SK-N-SH (cell line): ENCODE results near the gene WDFY2. TPM values are rescaled to one million over a fixed set of nuclear protein-coding genes. Genes with fewer than 3 reads are reported as not detected.

ENCODE experiments used
- CHD2 ChIP-seq: fragments of 150-350 bp; IDR thresholded peaks from 2 replicates; pipeline ENCODE4 v1.6.1; 2018; ENCODE audit warnings: low read length; ENCODE audit not compliant: partially characterized antibody
- ELF1 ChIP-seq: IDR thresholded peaks from 2 replicates; pipeline ENCODE4 v1.4.0; 2012
- EP300 ChIP-seq, 2 experiments: IDR thresholded peaks; 2 replicates each; pipeline versions ENCODE4 v1.4.0 to v1.6.1; 2012; ENCODE audit warnings: borderline replicate concordance in 1 of 2, low read depth in 1 of 2, low read length in 1 of 2
- EZH2phosphoT487 ChIP-seq: fragments of 200-600 bp; sonication (generic); IDR thresholded peaks from 2 replicates; pipeline ENCODE4 v1.6.1; 2017; ENCODE audit warnings: low read depth, mixed run types, mild to moderate bottlenecking, antibody characterized with exemption, moderate library complexity, borderline replicate concordance
- FOSL2 ChIP-seq: IDR thresholded peaks from 2 replicates; pipeline ENCODE4 v1.4.0; 2012; ENCODE audit warnings: low read depth, mild to moderate bottlenecking, moderate library complexity, borderline replicate concordance
- POLR2AphosphoS5 ChIP-seq: IDR thresholded peaks from 2 replicates; pipeline ENCODE4 v1.6.1; 2012; ENCODE audit warnings: low read depth, low read length
- RAD21 ChIP-seq: IDR thresholded peaks from 2 replicates; pipeline ENCODE4 v1.6.1; 2012; ENCODE audit warnings: mild to moderate bottlenecking, low read length
- RXRA ChIP-seq: IDR thresholded peaks from 2 replicates; pipeline ENCODE4 v1.4.0; 2012; ENCODE audit warnings: low read depth, mild to moderate bottlenecking, borderline replicate concordance
- SIN3A ChIP-seq: IDR thresholded peaks from 2 replicates; pipeline ENCODE4 v1.6.1; 2012; ENCODE audit warnings: low read depth, mild to moderate bottlenecking, low read length, moderate library complexity, borderline replicate concordance
- SMC3 ChIP-seq: IDR thresholded peaks from 2 replicates; pipeline ENCODE4 v1.6.1; 2012; ENCODE audit warnings: low read depth, low read length, improper control_type of control experiment
- TAF1 ChIP-seq: IDR thresholded peaks from 2 replicates; pipeline ENCODE4 v1.6.1; 2012; ENCODE audit warnings: low read depth, mild to moderate bottlenecking, low read length, moderate library complexity, borderline replicate concordance
- YY1 ChIP-seq: IDR thresholded peaks from 2 replicates; pipeline ENCODE4 v1.4.0; 2012; ENCODE audit warnings: low read depth, mild to moderate bottlenecking
- polyA plus RNA-seq, 3 experiments: library from polyadenylated mRNA; depleted of rRNA; stranded (reverse); fragments of >200 nt; gene quantifications; 2 replicates each; pipeline ENCODE4 v1.2.3, GENCODE V29; 2012
- TF ChIP-seq, protein P1 (sequence below): IDR thresholded peaks from 2 replicates; pipeline ENCODE4; 2012
- TF ChIP-seq, protein P2 (sequence below): fragments of 150-350 bp; IDR thresholded peaks from 2 replicates; pipeline ENCODE4 v1.6.1; 2017; ENCODE audit warnings: antibody characterized with exemption, low read length, low read depth, borderline replicate concordance
- TF ChIP-seq, protein P3 (sequence below): fragments of 150-350 bp; IDR thresholded peaks from 2 replicates; pipeline ENCODE4 v1.6.1; 2016; ENCODE audit warnings: mild to moderate bottlenecking, low read depth, low read length
- TF ChIP-seq, protein P4 (sequence below): IDR thresholded peaks from 2 replicates; pipeline ENCODE4 v1.4.0; 2012; ENCODE audit warnings: low read depth, borderline replicate concordance
- TF ChIP-seq, protein P5 (sequence below): fragments of 200-600 bp; sonication (generic); IDR thresholded peaks from 2 replicates; pipeline ENCODE4 v1.6.1; 2017; ENCODE audit warnings: antibody characterized with exemption, mild to moderate bottlenecking, moderate library complexity

The WDFY2 gene
- polyA plus RNA-seq, 1 of the 3 experiments (the other 2 are of a cell fraction): 4.1 TPM

DNA sequence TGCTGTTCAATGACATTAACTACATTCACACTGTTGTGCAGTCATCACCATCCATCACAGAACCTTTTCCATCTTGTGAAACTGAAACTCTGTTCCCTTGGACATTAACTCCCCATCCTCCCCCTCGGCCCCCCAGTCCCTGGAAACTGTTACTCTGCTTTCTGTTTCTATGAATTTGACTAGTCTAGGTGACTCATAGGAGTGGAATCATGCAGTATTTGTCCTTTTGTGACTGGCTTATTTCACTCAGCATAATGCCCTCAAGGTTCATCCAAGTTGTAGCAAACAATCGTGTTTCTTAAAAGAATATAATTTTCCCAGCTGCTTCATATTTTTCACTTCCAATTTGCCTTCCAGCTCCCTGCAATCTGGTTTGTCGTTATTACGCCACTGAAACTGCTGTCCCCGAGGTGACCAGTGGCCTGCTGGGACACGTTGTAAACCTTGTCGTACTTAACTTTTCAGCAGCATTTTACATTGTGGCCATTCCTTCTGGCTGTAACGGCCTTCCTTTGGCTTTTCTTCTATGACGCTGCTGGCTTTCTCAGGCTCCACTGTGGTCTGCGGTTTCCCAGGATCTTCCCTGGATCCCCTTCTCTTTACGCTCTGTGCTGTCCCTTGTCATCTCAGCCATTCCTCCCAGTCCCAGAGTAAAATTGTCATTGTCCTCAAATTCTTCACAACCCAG, 145.7 kb downstream of the WDFY2 start (continued):
- TF ChIP-seq, protein P1, sequence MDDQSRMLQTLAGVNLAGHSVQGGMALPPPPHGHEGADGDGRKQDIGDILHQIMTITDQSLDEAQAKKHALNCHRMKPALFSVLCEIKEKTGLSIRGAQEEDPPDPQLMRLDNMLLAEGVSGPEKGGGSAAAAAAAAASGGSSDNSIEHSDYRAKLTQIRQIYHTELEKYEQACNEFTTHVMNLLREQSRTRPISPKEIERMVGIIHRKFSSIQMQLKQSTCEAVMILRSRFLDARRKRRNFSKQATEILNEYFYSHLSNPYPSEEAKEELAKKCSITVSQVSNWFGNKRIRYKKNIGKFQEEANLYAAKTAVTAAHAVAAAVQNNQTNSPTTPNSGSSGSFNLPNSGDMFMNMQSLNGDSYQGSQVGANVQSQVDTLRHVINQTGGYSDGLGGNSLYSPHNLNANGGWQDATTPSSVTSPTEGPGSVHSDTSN: peak; percentile 79
- TF ChIP-seq YY1 (no peak), RXRA (peak; percentile 37; the same call in 1 of the 2 replicates), POLR2AphosphoS5 (no peak), ELF1 (no peak), EP300 (IDR thresholded peaks at IDR 0.05; ENCODE audit: borderline replicate concordance in 1 of 2, low read depth in 1 of 2, low read length in 1 of 2) (peak in 1 of 2 experiments; percentile 62; a peak in 1 of 4 replicates), SMC3 (no peak), RAD21 (no peak), CHD2 (no peak), SIN3A (no peak), TAF1 (no peak), EZH2phosphoT487 (no peak), FOSL2 (peak; percentile 86)
- TF ChIP-seq, protein P2, sequence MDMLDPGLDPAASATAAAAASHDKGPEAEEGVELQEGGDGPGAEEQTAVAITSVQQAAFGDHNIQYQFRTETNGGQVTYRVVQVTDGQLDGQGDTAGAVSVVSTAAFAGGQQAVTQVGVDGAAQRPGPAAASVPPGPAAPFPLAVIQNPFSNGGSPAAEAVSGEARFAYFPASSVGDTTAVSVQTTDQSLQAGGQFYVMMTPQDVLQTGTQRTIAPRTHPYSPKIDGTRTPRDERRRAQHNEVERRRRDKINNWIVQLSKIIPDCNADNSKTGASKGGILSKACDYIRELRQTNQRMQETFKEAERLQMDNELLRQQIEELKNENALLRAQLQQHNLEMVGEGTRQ: no peak
- TF ChIP-seq, protein P3, sequence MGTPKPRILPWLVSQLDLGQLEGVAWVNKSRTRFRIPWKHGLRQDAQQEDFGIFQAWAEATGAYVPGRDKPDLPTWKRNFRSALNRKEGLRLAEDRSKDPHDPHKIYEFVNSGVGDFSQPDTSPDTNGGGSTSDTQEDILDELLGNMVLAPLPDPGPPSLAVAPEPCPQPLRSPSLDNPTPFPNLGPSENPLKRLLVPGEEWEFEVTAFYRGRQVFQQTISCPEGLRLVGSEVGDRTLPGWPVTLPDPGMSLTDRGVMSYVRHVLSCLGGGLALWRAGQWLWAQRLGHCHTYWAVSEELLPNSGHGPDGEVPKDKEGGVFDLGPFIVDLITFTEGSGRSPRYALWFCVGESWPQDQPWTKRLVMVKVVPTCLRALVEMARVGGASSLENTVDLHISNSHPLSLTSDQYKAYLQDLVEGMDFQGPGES: no peak
- TF ChIP-seq, protein P4, sequence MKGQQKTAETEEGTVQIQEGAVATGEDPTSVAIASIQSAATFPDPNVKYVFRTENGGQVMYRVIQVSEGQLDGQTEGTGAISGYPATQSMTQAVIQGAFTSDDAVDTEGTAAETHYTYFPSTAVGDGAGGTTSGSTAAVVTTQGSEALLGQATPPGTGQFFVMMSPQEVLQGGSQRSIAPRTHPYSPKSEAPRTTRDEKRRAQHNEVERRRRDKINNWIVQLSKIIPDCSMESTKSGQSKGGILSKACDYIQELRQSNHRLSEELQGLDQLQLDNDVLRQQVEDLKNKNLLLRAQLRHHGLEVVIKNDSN: no peak
- TF ChIP-seq, protein P5, sequence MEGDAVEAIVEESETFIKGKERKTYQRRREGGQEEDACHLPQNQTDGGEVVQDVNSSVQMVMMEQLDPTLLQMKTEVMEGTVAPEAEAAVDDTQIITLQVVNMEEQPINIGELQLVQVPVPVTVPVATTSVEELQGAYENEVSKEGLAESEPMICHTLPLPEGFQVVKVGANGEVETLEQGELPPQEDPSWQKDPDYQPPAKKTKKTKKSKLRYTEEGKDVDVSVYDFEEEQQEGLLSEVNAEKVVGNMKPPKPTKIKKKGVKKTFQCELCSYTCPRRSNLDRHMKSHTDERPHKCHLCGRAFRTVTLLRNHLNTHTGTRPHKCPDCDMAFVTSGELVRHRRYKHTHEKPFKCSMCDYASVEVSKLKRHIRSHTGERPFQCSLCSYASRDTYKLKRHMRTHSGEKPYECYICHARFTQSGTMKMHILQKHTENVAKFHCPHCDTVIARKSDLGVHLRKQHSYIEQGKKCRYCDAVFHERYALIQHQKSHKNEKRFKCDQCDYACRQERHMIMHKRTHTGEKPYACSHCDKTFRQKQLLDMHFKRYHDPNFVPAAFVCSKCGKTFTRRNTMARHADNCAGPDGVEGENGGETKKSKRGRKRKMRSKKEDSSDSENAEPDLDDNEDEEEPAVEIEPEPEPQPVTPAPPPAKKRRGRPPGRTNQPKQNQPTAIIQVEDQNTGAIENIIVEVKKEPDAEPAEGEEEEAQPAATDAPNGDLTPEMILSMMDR: no peak
- TF ChIP-seq, all 33 proteins: peak for 9
